ENCODE measurements around the gene PAX2.

The PAX2 gene

GRCh38 chr10:100874702-100875483 is 129.5 kb downstream of the PAX2 start:
- Histone ChIP-seq H3K9ac (ENCODE audit: low read depth in 1 of 2, low read length in 2 of 2) (no peak overlapping the region), H3K4me1 (ENCODE audit: control insufficient read depth in 1 of 2, insufficient read depth in 2 of 2, low read length in 2 of 2) (no peaks in the 10 kb centered on the region), H3K27ac (ENCODE audit: low read depth, low read length) (no peak overlapping the region), H3K27me3 (ENCODE audit: control insufficient read depth in 1 of 2, insufficient read depth in 2 of 2, low read length in 2 of 2) (peaks cover 7 to 8% of the 10 kb centered on the region in 2 donors), H3K36me3 (ENCODE audit: control insufficient read depth in 1 of 2, insufficient read depth in 2 of 2, low read length in 2 of 2) (no peaks in the 10 kb centered on the region), H3K4me3 (ENCODE audit: low read depth in 1 of 2, low read length in 2 of 2) (no peak overlapping the region), H3K9me3 (ENCODE audit: control insufficient read depth in 1 of 2, low read length in 2 of 2) (no peaks in the 10 kb centered on the region)

GRCh38 chr10:100875484-100876166 is 130.2 kb downstream of the PAX2 start:
- H3K4me3 ChIP-seq (ENCODE audit: low read depth in 1 of 2, low read length in 2 of 2), result no peak overlapping the region
- peaks cover 7 to 8% of the 10 kb centered on the region in 2 donors for H3K27me3 ChIP-seq (ENCODE audit: control insufficient read depth in 1 of 2, insufficient read depth in 2 of 2, low read length in 2 of 2)

GRCh38 chr10:100876585-100877460 is 131.4 kb downstream of the PAX2 start:
- no peak overlapping the region for H3K4me3 ChIP-seq (ENCODE audit: low read depth in 1 of 2, low read length in 2 of 2)
- no peak overlapping the region for H3K27ac ChIP-seq (ENCODE audit: low read depth, low read length)
- H3K36me3 ChIP-seq (ENCODE audit: control insufficient read depth in 1 of 2, insufficient read depth in 2 of 2, low read length in 2 of 2), result no peaks in the 10 kb centered on the region
- no peaks in the 10 kb centered on the region for H3K9me3 ChIP-seq (ENCODE audit: control insufficient read depth in 1 of 2, low read length in 2 of 2)
- H3K27me3 ChIP-seq (ENCODE audit: control insufficient read depth in 1 of 2, insufficient read depth in 2 of 2, low read length in 2 of 2), result peaks cover 7 to 8% of the 10 kb centered on the region in 2 donors
- no peak overlapping the region for H3K9ac ChIP-seq (ENCODE audit: low read depth in 1 of 2, low read length in 2 of 2)
- no peaks in the 10 kb centered on the region for H3K4me1 ChIP-seq (ENCODE audit: control insufficient read depth in 1 of 2, insufficient read depth in 2 of 2, low read length in 2 of 2)

More at GRCh38 chr10:100875484-100876166, 130.2 kb downstream of the PAX2 start:
- Histone ChIP-seq H3K9ac (ENCODE audit: low read depth in 1 of 2, low read length in 2 of 2) (no peak overlapping the region), H3K36me3 (ENCODE audit: control insufficient read depth in 1 of 2, insufficient read depth in 2 of 2, low read length in 2 of 2) (no peaks in the 10 kb centered on the region), H3K4me1 (ENCODE audit: control insufficient read depth in 1 of 2, insufficient read depth in 2 of 2, low read length in 2 of 2) (no peaks in the 10 kb centered on the region), H3K27ac (ENCODE audit: low read depth, low read length) (no peak overlapping the region), H3K9me3 (ENCODE audit: control insufficient read depth in 1 of 2, low read length in 2 of 2) (no peaks in the 10 kb centered on the region)

GRCh38 chr10:100877461-100877850 is 132.1 kb downstream of the PAX2 start:
- H3K4me1 ChIP-seq (ENCODE audit: control insufficient read depth in 1 of 2, insufficient read depth in 2 of 2, low read length in 2 of 2), result no peaks in the 10 kb centered on the region
- no peaks in the 10 kb centered on the region for H3K36me3 ChIP-seq (ENCODE audit: control insufficient read depth in 1 of 2, insufficient read depth in 2 of 2, low read length in 2 of 2)
- H3K9ac ChIP-seq (ENCODE audit: low read depth in 1 of 2, low read length in 2 of 2), result no peak overlapping the region
- no peak overlapping the region for H3K27ac ChIP-seq (ENCODE audit: low read depth, low read length)
- peaks cover 7 to 8% of the 10 kb centered on the region in 2 donors for H3K27me3 ChIP-seq (ENCODE audit: control insufficient read depth in 1 of 2, insufficient read depth in 2 of 2, low read length in 2 of 2)
- H3K4me3 ChIP-seq (ENCODE audit: low read depth in 1 of 2, low read length in 2 of 2), result no peak overlapping the region
- no peaks in the 10 kb centered on the region for H3K9me3 ChIP-seq (ENCODE audit: control insufficient read depth in 1 of 2, low read length in 2 of 2)

GRCh38 chr10:100878291-100878910 is 133.0 kb downstream of the PAX2 start:
- H3K36me3 ChIP-seq (ENCODE audit: control insufficient read depth in 1 of 2, insufficient read depth in 2 of 2, low read length in 2 of 2), result no peaks in the 10 kb centered on the region
- H3K9me3 ChIP-seq (ENCODE audit: control insufficient read depth in 1 of 2, low read length in 2 of 2), result no peaks in the 10 kb centered on the region
- no peak overlapping the region for H3K9ac ChIP-seq (ENCODE audit: low read depth in 1 of 2, low read length in 2 of 2)
- H3K27ac ChIP-seq (ENCODE audit: low read depth, low read length), result no peak overlapping the region
- H3K4me1 ChIP-seq (ENCODE audit: control insufficient read depth in 1 of 2, insufficient read depth in 2 of 2, low read length in 2 of 2), result no peaks in the 10 kb centered on the region
- no peak overlapping the region for H3K4me3 ChIP-seq (ENCODE audit: low read depth in 1 of 2, low read length in 2 of 2)
- H3K27me3 ChIP-seq (ENCODE audit: control insufficient read depth in 1 of 2, insufficient read depth in 2 of 2, low read length in 2 of 2), result peaks cover 1 to 8% of the 10 kb centered on the region in 2 donors

Measured in duodenal mucosa (tissue), 2 donors.